Daoy (cell line): Measurements from ENCODE around the gene GNG7. TPM values are rescaled to one million over a fixed set of nuclear protein-coding genes. Genes with fewer than 3 reads are reported as not detected.
"Not testable (repeated sequence)": the region's sequence is repeated elsewhere in the genome, so short reads cannot be mapped to it uniquely, and the experiment has no call there.

Experiments used
- DNase-seq: peaks from one replicate; pipeline ENCODE4 v3.0.0-alpha.2; 2015; ENCODE audit warnings: low read depth
- total RNA-seq: library from RNA; depleted of rRNA; stranded (reverse); fragments of >200 nt; shearing (Covaris generic); gene quantifications from 2 replicates; pipeline ENCODE4 v1.2.3, GENCODE V29; 2014

GNG7 gene
- total RNA-seq, 1 experiment from 2014 or later: 0.23 TPM

DNA sequence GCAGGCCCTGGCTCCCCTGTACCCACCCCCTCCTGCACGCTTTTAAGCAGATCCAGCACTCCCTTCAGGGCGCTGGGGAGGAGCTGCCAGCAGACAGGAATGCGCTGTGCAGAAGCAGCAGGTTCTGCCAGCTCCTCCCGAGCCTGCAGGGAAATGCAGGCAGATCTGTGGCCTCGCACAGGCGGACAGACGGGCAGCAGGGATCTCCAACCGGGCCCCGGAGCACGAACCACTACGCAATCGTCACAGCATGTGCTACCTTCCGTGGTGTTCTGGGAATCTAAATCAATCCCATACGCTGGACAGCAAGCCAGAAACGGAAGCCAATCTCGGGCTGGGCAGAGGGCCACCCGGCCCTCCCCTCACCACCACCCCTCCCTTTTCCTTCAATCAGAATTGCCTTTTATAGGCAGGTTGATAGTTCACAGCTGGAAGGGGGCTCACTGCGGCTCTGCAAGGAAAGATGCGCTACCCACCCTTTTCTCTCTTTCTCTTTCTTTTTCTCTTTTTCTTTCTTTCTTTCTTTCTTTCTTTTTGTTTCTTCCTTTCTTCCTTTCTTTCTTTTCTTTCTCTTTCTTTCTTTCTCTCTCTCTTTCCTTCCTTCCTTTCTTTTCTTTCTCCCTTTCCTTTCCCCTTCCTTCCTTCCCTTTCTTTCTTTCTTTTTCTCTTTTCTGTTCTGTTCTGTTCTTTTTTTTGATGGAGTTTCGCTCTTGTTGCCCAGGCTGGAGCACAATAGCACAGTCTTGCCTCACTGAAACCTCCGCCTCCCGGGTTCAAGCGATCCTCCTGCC lies 99.9 kb downstream of the GNG7 start:
- DNase-seq: peak; percentile 75

DNA sequence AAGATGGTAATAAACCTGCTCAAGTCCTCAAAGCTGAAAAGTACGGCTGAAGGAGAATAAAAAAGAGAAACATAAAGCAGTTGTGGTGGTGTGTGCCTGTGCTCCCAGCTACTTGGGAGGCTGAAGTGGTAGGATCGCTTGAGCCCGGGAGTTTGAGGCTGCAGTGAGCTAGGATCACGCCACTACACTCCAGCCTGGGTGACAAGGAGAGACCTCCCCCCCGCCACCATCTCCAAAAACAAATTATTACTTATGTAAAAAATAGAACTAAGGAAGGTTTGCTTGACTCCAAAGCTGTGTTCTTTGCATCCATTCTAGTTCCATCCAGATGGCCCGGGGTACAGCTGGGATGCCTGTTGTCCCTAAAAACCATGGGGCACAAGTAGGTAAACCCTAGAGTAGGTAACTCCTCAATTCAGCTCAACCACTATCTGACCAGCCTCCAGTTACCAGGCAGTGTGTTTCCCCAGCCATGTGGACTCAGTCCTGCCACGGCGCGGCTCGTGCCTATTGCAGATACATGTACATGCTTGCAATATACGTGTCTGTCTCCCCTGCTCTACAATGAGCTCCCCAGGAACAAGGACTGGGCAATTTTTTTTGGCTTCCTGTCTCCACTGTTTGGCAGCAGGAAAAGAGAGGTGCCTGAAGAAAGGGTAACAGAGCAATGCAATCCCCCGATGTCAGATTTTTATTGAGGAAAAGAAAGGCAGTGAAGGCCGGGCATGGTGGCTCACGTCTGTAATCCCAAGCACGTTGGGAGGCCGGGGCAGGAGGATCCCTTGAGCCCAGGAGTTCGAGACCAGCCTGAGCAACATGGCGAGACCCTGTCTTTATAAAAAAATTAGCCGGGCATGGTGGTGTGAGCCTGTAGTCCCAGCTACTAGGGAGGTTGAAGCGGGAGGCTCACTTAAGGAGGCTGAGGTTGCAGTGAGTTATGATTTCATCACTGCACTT lies 101.3 kb downstream of the GNG7 start:
- no peak for DNase-seq

DNA sequence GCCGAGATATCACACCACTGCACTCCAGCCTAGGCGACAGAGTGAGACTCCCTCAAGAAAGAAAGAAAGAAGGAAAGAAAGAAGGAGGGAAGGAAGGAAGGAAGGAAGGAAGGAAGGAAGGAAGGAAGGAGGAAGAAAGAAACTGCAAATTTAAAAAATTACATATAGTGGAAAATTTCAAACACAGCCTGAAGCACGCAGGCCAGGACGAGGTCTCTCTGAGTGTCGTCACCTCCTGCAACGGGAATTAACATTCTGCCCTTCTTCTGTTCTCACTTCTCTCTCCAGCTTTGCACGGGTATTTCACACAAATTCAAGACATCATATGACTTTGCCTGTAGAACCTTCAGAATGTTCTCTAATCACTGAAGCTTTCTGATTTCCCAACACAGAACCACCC lies 108.2 kb downstream of the GNG7 start:
- DNase-seq: no peak

DNA sequence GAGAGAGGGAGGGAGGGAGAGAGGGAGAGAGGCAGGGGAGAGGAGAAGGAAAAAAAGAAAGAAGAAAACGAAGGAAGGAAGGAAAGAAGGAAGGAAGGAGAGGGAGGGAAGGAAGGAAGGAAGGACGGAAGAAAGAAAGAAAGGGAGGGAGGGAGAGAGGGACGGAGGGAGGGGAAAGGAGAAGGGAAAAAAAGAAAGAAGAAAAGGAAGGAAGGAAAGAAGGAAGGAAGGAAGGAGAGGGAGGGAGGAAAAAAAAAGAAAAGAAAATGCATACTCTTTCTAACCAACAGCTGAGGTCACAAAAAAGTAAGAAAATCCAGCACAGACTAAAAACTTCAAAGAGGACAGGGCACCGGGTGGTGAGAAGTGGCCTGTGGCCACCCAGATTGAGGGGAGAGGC lies 109.7 kb downstream of the GNG7 start:
- no peak for DNase-seq

DNA sequence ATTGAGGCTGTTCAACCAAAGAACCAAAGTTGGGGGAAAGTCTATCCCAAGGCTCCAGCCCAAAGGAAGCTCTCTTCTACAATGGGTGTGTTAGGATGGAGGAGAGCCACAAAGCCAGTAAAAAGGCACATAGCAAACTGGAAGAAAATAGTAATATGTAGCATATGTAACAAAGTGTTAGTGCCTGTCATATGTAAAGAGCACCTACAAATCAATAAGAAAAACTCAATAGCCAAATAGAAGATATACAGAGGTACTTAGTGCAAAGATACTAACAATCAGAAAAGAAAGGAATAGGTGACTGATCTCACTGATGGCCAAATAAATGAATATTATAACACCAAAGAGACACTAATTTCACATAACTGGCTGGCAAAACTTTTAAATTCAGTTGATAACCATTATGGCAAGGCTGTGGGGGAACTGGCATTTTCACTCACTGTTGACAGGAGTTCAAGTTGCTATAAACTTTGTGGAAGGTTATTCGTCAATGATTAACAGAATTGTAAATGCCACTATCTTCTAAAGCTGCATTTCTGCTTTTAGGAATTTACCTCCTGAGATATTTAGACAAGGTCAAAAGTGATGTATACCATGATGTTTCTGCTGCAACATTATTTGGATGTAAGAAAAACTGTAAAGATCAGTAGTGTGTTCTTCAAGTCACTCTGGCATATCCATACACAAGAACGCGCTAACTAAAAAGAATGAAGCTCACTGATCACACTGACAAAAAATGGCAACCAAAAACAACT lies 110.8 kb downstream of the GNG7 start:
- DNase-seq: no peak

DNA sequence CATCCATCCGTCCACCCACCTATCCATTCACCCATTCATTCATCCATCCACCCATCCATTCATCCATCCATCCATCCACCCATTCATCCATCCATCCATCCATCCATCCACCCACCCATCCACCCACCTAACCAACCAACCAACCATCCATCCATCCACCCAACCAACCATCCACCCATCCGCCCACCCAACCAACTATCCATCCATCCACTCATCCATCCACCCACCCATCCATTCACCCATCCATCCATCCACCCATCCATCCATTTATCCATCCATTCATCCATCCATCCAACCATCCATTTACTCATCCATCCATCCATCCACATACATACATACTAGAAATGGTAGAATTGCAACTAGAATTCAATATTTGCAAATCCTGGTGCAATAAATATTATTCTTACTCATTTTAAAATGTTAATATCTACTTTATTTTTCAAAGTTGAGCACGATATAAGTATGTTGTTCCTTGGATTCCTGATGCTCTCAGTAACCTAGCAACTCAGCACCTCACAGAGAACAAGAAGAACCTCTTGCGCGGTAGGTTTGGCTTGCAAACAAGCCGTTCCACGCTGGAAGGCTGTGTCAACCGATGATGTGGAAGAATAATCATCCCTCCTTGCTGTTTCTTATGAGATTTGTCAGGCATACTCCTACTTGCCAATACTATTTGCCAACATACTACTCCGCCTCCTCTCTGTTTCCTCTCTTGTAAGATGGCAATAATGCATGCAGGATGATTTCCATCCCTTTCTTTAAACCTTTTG lies 111.7 kb downstream of the GNG7 start:
- no peak for DNase-seq

DNA sequence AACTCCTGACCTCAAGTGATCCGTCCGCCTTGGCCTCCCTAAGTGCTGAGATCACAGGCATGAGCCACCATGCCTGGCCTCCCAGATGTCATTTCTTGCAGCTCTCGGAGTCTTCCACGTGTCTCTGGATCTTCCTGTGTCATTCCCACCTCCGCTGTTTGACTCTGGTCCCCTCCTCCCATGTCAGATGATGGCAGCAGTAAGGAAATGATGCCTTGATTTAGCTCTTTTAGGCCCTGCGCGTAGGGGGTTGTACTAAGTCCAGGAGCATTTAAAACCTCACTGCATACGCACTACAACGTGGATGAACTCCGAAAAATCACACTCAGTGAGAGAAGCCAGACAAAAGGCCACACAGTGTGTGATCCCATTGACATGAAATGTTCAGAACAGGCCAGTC lies 113.1 kb downstream of the GNG7 start:
- no peak for DNase-seq

DNA sequence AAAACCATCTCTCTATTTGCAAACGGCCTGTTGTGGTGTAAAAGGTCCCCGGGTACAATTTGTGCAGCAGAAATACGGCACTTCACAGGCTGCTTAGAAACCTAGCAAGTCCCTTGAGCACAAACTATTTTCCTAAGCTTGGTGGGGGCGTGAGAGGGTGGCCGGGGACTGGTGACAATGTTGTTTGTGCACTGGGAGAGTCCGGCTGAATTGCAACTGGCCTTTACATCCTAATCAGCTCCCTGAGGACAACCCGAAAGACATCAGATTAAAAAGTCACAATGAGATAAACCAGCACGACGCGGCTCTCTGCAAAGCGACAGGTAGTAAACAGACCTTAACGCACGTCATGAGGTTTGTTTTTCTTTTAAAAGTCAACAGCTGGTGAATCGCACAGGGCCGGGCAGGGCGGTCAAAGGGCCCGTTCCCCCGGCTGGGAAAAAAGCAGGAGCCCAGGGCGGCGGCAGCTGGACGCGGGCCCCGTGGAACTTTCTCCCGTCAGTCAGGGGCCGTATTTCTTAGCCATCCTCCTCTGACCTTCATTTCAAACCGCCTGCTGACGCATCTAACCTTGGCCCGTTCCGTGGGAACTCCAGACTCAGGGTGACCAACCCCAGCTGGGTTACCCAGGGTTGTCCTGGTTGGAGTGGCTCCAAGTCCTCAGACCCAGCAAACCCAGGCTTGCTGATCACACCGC lies 114.3 kb downstream of the GNG7 start:
- DNase-seq: no peak

DNA sequence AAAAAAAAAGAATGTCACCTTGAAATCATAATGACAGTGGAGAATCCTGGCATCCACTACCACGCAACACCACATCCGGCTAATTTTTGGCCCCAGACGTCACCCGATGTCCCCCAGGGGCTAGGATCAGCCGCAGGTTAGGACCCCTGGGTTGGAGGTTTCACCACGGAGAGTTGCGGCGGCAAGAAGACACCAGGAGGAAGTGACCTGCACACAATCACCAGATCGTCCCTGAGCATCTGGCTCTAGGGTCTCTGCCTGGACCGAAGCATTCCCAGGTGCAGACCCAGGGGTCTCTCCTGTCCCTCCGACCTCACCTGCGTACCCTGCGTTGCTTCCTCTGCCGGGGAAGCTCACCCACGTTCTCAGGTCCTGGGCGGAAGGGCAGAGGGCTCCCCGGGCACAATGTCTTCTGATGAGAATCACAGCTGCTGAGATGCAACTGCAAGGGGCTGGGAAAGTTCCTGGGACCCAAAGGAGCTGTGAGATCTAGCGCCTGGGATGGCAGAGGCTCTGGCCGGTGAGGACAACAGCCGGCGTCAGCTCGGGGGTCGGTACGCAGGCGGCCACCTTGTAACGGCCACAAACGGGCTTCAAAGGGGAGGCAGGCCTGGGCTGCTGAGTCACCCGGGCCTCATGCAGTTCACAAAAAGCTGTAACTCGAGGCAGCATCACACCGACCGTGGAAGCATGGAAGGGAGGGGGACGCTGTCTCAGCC lies 115.3 kb downstream of the GNG7 start:
- peak; percentile 57 for DNase-seq

DNA sequence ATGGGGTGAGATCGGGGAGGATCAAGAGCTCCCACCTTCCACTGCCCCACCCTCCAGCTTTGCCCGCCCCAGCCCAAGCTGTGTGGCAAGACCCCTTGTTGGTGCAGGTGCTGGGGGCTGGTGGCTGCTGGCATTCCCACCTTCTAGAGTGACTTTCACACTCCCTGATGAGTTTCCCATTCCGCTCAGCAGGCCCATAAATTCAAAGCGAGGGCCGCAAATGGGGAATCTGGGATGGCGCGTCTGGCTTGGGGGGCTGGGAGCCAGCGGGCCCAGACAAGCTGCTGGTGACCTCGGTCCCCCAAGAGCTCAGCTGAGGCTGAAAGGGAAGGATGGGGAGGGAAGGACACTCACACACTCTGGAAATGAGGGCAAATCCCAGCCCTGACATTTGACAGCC lies 116.3 kb downstream of the GNG7 start:
- no peak for DNase-seq

DNA sequence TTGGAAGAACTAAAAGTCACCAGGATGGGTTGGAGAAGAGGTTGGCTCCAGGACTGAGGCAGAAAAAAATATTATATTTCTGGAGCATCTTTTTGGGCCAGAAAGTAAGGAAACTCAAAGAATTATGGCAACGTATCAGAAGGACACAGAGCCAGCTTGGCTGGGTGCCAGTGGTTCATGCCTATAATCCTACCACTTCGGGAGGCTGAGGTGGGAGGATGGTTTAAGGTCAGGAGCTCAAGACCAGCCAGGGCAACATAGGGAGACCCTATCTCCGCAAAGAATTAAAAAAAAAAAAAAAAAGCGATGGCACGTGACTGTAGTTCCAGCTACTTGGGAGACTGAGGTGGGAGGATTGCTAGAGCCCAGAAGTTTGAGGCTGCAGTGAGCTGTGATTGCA lies 118.5 kb downstream of the GNG7 start:
- DNase-seq: no peak

DNA sequence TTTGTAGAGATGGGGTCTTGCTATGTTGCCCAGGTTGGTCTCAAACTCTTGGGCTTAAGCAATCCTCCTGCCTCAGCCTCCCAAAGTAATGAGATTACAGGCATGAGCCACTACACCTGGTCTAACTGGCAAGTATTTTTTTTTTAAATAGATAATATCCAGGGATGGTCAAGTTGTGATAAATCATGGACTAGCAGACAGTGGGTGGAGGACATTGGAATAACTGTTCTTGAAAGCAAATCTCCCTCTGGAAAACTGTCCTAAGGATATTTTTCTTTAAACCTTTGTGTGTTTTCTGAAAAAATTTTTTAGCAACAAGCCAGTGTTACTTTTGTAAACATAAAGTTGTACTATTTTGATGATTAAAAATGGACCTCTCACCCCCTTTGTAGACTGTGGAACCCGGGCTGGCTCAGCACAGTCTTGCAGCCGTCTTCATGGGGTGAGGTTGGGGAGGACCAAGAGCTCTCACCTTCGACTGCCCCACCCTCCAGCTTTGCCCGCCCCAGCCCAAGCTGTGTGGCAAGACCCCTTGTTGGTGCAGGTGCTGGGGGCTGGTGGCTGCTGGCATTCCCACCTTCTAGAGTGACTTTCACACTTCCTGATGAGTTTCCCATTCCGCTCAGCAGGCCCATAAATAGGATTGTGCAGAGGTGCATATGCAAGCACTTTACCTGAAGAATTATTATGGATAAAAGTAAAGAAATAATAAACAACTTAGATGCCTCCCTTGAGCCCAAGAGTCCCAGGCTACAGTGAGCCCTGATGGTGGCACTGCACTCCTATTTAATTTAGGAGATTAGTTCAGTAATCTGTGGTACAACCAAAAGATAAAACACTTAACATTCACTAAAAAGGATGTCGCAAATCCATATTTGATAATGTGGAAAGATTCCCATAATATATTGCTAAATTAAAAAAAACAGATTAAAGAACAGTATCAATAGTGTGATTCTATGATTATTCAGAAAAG lies 119.2 kb downstream of the GNG7 start:
- no peak for DNase-seq

DNA sequence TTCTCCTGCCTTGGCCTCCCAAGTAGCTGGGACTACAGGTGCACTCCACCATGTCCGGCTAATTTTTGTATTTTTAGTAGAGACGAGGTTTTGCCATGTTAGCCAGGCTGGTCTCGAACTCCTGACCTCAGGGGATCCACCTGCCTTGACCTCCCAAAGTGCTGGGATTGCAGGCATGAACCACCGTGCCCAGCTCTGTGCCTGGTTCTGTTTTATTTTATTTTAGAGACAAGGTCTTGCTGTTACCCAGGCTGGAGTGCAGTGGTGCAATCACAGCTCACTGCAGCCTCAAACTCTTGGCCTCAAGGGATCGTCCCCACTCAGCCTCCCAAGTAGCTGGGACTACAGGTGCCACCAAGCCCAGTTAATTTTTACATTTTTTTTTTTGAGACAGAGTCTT lies 122.1 kb downstream of the GNG7 start:
- DNase-seq: not testable (repeated sequence)

DNA sequence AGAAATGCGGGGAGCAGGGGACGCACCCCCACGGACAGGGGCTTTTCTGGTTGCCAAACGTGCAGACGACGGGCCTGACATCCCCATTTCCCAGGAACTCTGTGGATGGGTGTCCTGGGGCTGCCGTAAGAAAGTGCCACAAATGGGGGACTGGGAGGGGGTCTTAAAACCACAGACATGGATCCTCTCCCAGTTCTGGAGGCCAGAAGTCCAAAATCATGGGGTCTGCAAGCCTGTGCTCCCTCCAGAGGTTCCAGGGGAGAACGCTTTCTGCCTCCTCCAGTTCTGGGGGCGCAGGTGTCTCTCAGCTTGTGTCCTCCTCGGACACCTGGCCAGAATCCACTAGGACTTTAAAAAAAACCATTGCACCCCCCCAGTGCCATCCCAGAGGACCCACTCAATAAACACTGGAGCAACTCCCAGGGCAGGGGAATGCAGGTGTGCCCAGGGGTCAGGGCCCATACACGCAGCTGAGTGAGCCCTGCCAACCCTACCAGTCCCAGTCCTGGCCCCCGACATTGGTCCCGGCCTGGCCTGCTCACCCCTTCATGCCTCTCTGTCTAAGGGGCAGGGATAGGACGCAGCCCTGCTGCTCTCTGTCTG lies 122.7 kb downstream of the GNG7 start:
- DNase-seq: no peak

DNA sequence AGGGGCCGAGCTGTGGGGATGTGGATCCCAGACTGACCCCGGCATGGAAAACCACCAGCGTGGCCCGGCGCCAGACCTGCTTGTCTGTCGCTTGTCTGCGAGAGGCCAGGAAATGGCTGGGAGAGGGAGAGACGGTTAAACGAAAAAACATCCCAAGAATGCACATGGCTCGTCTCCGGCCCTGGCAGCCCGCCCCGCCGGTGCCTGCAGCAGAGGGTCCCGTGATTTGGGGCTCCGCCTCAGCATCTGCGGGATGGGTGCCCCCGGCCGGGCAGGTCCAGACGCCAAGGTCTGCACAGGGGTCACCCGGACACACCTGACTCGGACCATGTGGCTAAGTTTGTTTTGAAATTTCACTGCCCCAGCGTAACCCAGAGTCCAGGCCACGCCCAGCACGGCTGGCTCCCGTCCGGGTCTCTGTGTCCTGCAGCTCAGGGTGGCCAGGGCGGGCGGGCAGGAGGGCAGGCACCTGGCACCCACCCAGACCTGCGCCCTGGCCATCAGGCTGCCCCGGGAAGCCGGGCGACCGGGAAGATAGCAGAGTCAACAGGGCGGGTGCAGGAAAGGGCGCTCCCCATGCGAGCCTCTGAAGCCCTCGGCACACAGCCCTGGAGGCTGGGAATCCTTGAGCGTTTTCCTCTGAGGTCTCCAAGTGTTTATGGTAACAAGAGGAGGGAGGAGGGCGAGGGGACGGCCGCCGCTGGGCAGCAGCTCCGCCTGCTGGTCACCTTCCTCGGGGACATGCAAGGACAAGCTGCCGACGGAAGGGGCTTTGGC lies 123.4 kb downstream of the GNG7 start:
- DNase-seq: peak; percentile 92

DNA sequence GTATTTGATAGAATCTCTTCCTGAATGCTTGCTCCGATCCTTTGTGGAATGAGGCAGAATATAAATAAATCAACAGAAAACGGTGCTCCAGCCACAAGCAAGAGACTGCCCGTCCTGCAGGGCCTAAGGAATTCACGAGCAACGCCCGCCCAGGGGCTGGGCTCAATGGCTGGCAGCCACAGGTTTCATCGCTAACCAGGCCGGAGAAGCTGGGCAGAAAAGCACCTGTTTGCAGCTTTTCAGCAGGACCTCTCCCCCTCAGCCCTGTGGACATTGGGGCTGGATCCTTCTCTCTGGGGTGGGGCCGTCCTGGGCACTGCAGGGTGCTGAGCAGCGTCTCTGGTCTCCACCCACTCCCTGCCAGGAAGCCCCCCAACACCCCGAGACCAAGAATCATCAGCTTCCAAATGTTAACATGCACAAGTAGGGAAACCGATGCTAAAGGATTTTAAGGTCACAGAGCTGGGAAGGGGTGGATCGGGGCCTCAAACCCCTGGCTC lies 124.1 kb downstream of the GNG7 start:
- DNase-seq: peak; percentile 67

DNA sequence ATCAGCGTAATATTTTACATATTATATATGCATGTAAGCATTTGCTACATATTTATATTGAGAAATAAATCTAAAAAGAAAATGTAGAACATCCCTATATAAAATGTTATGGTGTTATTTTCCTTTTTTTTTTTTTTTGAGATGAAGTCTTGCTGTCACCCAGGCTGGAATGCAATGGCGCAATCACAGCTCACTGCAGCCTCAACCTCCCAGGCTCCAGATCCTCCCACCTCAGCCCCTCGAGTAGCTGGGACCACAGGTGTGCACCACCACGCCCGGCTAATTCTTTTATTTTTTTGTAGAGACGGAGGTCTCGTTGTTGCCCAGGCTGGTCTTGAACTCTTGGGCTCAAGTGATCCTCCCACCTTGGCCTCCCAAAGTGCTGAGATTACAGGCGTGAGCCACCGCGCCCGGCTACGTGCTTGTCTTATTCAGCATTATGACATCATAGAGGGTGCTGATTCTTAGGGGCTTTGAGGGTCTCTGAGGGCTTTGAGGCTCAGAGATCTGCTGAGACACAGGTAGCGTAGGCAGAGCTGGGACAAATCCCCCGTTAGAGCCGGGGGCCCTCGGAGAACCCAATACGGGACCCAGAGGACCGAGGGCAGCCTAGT lies 124.7 kb downstream of the GNG7 start:
- DNase-seq: no peak
